ENCODE results near the gene C5orf15.

- TF ChIP-seq, protein P1, sequence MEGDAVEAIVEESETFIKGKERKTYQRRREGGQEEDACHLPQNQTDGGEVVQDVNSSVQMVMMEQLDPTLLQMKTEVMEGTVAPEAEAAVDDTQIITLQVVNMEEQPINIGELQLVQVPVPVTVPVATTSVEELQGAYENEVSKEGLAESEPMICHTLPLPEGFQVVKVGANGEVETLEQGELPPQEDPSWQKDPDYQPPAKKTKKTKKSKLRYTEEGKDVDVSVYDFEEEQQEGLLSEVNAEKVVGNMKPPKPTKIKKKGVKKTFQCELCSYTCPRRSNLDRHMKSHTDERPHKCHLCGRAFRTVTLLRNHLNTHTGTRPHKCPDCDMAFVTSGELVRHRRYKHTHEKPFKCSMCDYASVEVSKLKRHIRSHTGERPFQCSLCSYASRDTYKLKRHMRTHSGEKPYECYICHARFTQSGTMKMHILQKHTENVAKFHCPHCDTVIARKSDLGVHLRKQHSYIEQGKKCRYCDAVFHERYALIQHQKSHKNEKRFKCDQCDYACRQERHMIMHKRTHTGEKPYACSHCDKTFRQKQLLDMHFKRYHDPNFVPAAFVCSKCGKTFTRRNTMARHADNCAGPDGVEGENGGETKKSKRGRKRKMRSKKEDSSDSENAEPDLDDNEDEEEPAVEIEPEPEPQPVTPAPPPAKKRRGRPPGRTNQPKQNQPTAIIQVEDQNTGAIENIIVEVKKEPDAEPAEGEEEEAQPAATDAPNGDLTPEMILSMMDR (IDR thresholded peaks at IDR 0.05; ENCODE audit: borderline replicate concordance, extremely low read depth, low read length, poor library complexity, severe bottlenecking), result no peak
- TF ChIP-seq EZH2 (IDR thresholded peaks at IDR 0.05; ENCODE audit: borderline replicate concordance, low read depth, low read length, severe bottlenecking), result no peak
These were observed 50.6 kb downstream of the C5orf15 start for GRCh38 chr5:133917785-133918184.
